Measurements from ENCODE around the gene ABCD4. TPM values are rescaled to one million over a fixed set of nuclear protein-coding genes. Genes with fewer than 3 reads are reported as not detected.

Gene ABCD4
- total RNA-seq, 4 donors from 2014 or later = 20.7 to 32.2 (median 23.2) TPM

DNA sequence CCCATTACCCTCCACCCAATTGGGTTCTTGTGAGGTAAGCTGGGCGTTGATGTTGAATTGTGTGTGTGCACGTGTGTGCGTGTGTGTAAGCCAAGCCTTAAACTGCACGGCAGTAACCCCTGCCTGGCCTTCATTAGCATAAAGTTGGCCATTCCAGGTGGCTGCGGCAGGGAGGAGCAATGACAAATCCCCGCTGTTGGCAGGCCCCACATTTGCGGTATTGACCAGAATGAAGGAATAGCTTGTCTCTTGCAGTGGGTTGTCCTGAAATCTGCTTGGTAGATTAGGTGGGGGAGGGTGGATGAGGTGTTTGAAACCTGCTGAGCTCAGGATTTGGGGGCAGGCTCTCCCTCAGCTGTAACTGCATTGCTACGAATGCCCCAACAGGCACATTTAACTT lies 56.2 kb downstream of the ABCD4 start:
- intact Hi-C loops (cut with DNase I) = no loop called here
- H3K36me3 ChIP-seq = no peaks in the 10 kb centered on the region
- TF ChIP-seq POLR2A (IDR thresholded peaks at IDR 0.05) = no peak
- TF ChIP-seq, protein P1, sequence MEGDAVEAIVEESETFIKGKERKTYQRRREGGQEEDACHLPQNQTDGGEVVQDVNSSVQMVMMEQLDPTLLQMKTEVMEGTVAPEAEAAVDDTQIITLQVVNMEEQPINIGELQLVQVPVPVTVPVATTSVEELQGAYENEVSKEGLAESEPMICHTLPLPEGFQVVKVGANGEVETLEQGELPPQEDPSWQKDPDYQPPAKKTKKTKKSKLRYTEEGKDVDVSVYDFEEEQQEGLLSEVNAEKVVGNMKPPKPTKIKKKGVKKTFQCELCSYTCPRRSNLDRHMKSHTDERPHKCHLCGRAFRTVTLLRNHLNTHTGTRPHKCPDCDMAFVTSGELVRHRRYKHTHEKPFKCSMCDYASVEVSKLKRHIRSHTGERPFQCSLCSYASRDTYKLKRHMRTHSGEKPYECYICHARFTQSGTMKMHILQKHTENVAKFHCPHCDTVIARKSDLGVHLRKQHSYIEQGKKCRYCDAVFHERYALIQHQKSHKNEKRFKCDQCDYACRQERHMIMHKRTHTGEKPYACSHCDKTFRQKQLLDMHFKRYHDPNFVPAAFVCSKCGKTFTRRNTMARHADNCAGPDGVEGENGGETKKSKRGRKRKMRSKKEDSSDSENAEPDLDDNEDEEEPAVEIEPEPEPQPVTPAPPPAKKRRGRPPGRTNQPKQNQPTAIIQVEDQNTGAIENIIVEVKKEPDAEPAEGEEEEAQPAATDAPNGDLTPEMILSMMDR (IDR thresholded peaks at IDR 0.05) = no peak
- no peak for DNase-seq
- WGBS, 2 donors = 70 to 72% methylated on average over 4 to 6 of the region's 8 CpGs
- peaks cover 13 to 95% (median 20%) of the 10 kb centered on the region in 4 donors for H3K27me3 ChIP-seq
- H3K4me1 ChIP-seq = peaks cover 1 to 13% (median 7%) of the 10 kb centered on the region in 3 donors
- H3K9me3 ChIP-seq = no peaks in the 10 kb centered on the region
- no peak overlapping the region for H3K27ac ChIP-seq
- no peak overlapping the region for H3K4me3 ChIP-seq

DNA sequence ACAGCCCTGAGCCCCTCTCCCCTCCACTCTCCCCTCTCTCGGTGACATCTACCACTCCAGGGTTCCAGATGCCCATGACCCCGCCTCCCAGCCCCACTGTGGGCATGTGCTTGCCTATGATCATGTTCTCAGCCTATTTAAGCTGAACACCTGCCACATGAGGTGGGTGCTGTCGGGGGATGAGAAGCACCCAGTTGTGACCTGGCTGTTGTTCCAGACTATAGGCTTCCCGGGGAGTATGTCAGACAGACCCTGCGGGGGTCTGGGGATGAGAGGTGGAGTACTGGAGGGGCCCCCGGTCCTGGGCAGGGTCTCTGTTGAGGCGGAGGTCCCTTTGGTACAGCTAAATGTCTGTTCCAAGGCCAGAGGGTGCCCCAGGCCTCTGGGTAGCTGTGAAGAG lies 57.4 kb downstream of the ABCD4 start:
- H3K27ac ChIP-seq = no peak overlapping the region
- H3K9me3 ChIP-seq = no peaks in the 10 kb centered on the region
- H3K4me1 ChIP-seq = peaks cover 14 to 20% (median 15%) of the 10 kb centered on the region in 3 donors
- intact Hi-C loops (cut with DNase I) = no loop called here
- no peak for DNase-seq
- no peaks in the 10 kb centered on the region for H3K36me3 ChIP-seq
- H3K27me3 ChIP-seq = peaks cover 23 to 99% (median 33%) of the 10 kb centered on the region in 4 donors
- no peak overlapping the region for H3K4me3 ChIP-seq
- WGBS, 2 donors = 46 to 82% methylated on average over 5 of the region's 7 CpGs
- TF ChIP-seq, protein P1 (IDR thresholded peaks at IDR 0.05) = no peak
- TF ChIP-seq POLR2A (IDR thresholded peaks at IDR 0.05) = no peak

DNA sequence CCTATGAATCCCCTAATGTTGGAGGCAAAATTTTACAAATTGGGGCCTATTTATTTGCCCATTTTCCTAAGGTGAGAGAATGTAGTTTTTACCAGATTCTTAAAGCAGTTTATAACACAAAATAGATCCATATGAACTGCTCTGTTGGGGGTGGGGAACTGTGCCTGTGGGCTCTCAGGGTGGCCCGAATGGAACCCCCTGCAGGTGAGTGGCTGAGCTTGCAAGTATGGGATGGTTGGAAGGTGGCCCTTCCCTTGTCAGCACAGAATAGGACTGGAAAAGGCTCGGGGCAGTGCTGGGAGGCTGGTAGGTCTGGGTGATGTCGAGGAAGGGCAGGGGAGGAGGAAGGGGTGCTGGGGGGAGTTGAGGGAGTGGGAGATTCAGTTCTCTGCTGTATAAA lies 58.6 kb downstream of the ABCD4 start:
- H3K27ac ChIP-seq = no peak overlapping the region
- DNase-seq = no peak
- H3K36me3 ChIP-seq = no peaks in the 10 kb centered on the region
- WGBS, 2 donors = 14 to 19% methylated on average over 3 of the region's 3 CpGs
- peaks cover 17 to 31% (median 23%) of the 10 kb centered on the region in 3 donors for H3K4me1 ChIP-seq
- no peak for TF ChIP-seq POLR2A (IDR thresholded peaks at IDR 0.05)
- TF ChIP-seq, protein P1 (IDR thresholded peaks at IDR 0.05) = no peak
- intact Hi-C loops (cut with DNase I) = no loop called here
- no peaks in the 10 kb centered on the region for H3K9me3 ChIP-seq
- H3K27me3 ChIP-seq = peaks cover 32 to 100% (median 44%) of the 10 kb centered on the region in 4 donors
- H3K4me3 ChIP-seq = no peak overlapping the region

DNA sequence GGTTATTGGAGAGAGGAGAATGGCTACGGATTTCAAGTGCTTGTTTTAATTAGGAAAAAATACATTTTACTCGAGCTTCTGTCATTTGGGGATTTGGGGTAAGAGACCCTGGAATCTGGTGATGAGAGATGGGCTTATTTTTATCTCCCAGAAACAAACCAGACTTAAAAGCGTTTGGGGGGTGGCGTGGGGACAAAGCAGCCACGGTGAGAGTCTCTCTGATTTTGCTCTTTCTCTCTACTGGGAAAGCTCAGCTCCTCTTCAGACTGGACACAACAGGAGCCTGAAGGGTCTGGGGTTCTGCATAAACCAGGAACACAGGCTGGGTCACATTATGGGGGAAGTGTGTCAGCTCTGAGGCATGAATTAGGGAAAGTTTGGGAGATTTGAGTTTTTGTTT lies 59.7 kb downstream of the ABCD4 start:
- 17 to 24% methylated on average over 5 of the region's 5 CpGs for WGBS, 2 donors
- intact Hi-C loops (cut with DNase I) = no loop called here
- DNase-seq = no peak
- TF ChIP-seq, protein P1 (IDR thresholded peaks at IDR 0.05) = no peak
- TF ChIP-seq POLR2A (IDR thresholded peaks at IDR 0.05) = no peak
- H3K27ac ChIP-seq = no peak overlapping the region
- H3K4me1 ChIP-seq = peaks cover 17 to 31% (median 23%) of the 10 kb centered on the region in 3 donors
- no peak overlapping the region for H3K4me3 ChIP-seq
- H3K36me3 ChIP-seq = no peaks in the 10 kb centered on the region
- H3K27me3 ChIP-seq = peaks cover 32 to 100% (median 51%) of the 10 kb centered on the region in 4 donors
- H3K9me3 ChIP-seq = no peaks in the 10 kb centered on the region

DNA sequence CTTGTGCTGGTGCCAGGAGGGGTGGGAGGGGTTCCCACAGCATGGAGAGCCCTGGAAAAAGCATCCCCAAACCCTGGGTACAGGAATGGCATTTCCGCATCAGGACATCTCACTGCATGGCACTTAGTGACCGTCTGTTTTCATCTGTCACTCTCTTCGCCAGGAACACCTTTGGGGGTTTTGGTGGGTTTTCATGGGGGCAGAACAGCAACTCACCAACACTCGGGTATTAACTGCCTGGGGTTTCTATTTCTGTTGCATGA lies 60.0 kb downstream of the ABCD4 start:
- Histone ChIP-seq H3K27ac (no peak overlapping the region), H3K36me3 (no peaks in the 10 kb centered on the region), H3K9me3 (no peaks in the 10 kb centered on the region), H3K4me1 (peaks cover 17 to 31% (median 23%) of the 10 kb centered on the region in 3 donors), H3K27me3 (peaks cover 32 to 100% (median 52%) of the 10 kb centered on the region in 4 donors), H3K4me3 (no peak overlapping the region)
- 31 to 40% methylated on average over 4 of the region's 4 CpGs for WGBS, 2 donors
- TF ChIP-seq, protein P1 (IDR thresholded peaks at IDR 0.05) = no peak
- no peak for TF ChIP-seq POLR2A (IDR thresholded peaks at IDR 0.05)
- no peak for DNase-seq
- intact Hi-C loops (cut with DNase I) = no loop called here

Data from esophagus squamous epithelium (tissue), 5 donors.